HCT116 (cell line): ENCODE results near the gene ZNF543. TPM values are rescaled to one million over a fixed set of nuclear protein-coding genes. Genes with fewer than 3 reads are reported as not detected.

Source experiments
- ATAC-seq: fragments of 200-7000 bp; cut with Tn5 transposase; 2 replicates; pipeline ENCODE4 v1.9.1; 2020; ENCODE audit warnings: mild to moderate bottlenecking, moderate library complexity
- Bru-seq: library from RNA; stranded (reverse); fragments of 400-500 nt; gene quantifications from one replicate; lab custom pipeline; 2021; lab: Mats Ljungman, UMichigan
- BruChase-seq, 2 experiments: library from RNA; stranded (reverse); fragments of 400-500 nt; gene quantifications; one replicate each; lab custom pipeline; 2021; lab: Mats Ljungman, UMichigan
- BruUV-seq: library from RNA; stranded (reverse); fragments of 400-500 nt; replicated peaks from 2 replicates; lab custom pipeline; 2021; lab: Mats Ljungman, UMichigan
- CTCF ChIA-PET: fragments of 300-600 bp; sonication (Branson Sonifier 250); formaldehyde crosslinking; loops from one replicate; lab custom pipeline; 2021; ENCODE audit warnings: antibody characterized with exemption; lab: Charles Lee
- POLR2A ChIA-PET: fragments of 300-600, 350-600 bp; sonication (Branson Sonifier 250); formaldehyde crosslinking; loops from one replicate; lab custom pipeline; 2021; ENCODE audit warnings: antibody characterized with exemption; lab: Charles Lee
- RAD21 ChIA-PET, 2 experiments: fragments of 300-600 bp; sonication (Branson Sonifier 250); formaldehyde crosslinking; loops; one replicate each; lab custom pipeline; 2023; ENCODE audit warnings: low total read pairs in 2 of 2; ENCODE audit not compliant: uncharacterized antibody in 2 of 2, unreplicated experiment in 2 of 2, low non-redundant PET in 1 of 2; lab: Charles Lee
- DNase-seq: peaks from one replicate; pipeline ENCODE4 v3.0.0-alpha.2; 2010; ENCODE audit warnings: low read depth, low spot score
- H2AFZ ChIP-seq: fragments of 200-600 bp; shearing (Covaris generic), sonication (generic); 2 replicates; pipeline ENCODE4 v1.6.1; 2017; ENCODE audit warnings: low read depth, mixed run types, mixed read lengths, antibody characterized with exemption, low read length; ENCODE audit not compliant: poor library complexity, severe bottlenecking
- H3K27ac ChIP-seq: 2 replicates; pipeline ENCODE4 v1.5.1; 2012; ENCODE audit warnings: low read depth, low read length
- H3K27me3 ChIP-seq: fragments of 200-600 bp; sonication (generic); 2 replicates; pipeline ENCODE4 v1.6.1; 2016; ENCODE audit warnings: mixed run types, low read length, mixed read lengths; ENCODE audit not compliant: insufficient read depth
- H3K36me3 ChIP-seq, 2 experiments: fragments of 200-500 bp in 1 of 2; fragments of 200-600 bp in 1 of 2; sonication (Bioruptor generic) in 1 of 2; sonication (generic) in 1 of 2; 2 replicates each; pipeline versions ENCODE4 v1.5.1 to v1.6.1; 2014 to 2016; ENCODE audit warnings: low read length in 2 of 2, inconsistent platforms in 1 of 2, mixed read lengths in 1 of 2, mixed run types in 1 of 2; ENCODE audit not compliant: insufficient read depth in 2 of 2, control insufficient read depth in 1 of 2
- H3K4me1 ChIP-seq, 2 experiments: fragments of 200-600 bp in 1 of 2; sonication (generic) in 1 of 2; 2 replicates each; pipeline versions ENCODE4 v1.5.1 to v1.6.1; 2012 to 2017; ENCODE audit warnings: low read length in 2 of 2, inconsistent platforms in 1 of 2, mild to moderate bottlenecking in 1 of 2, mixed read lengths in 1 of 2, mixed run types in 1 of 2, moderate library complexity in 1 of 2; ENCODE audit not compliant: insufficient read depth in 2 of 2, control insufficient read depth in 1 of 2
- H3K4me2 ChIP-seq: fragments of 200-600 bp; sonication (generic); 2 replicates; pipeline ENCODE4 v1.6.1; 2017; ENCODE audit warnings: mixed run types, low read length, mixed read lengths
- H3K4me3 ChIP-seq, 2 experiments: fragments of 200-600 bp in 1 of 2; sonication (generic) in 1 of 2; replicated peaks in 1 of 2; 2 replicates each; pipeline ENCODE4 v1.5.1; 2011 to 2016; ENCODE audit warnings: low read length in 2 of 2, control low read depth in 1 of 2, low read depth in 1 of 2, mild to moderate bottlenecking in 1 of 2, mixed read lengths in 1 of 2, mixed run types in 1 of 2
- H3K79me2 ChIP-seq: fragments of 200-600 bp; sonication (generic); 2 replicates; pipeline ENCODE4 v1.6.1; 2017; ENCODE audit warnings: mild to moderate bottlenecking, mixed run types, low read length, moderate library complexity, mixed read lengths; ENCODE audit not compliant: insufficient read depth
- H3K9ac ChIP-seq: fragments of 200-600 bp; sonication (generic); 2 replicates; pipeline ENCODE4 v1.6.1; 2016; ENCODE audit warnings: low read length, mixed read lengths
- H3K9me2 ChIP-seq: fragments of 200-600 bp; sonication (generic), shearing (Covaris generic); 2 replicates; pipeline ENCODE4 v1.6.1; 2017; ENCODE audit warnings: mixed run types, mild to moderate bottlenecking, moderate library complexity; ENCODE audit not compliant: insufficient read depth
- H3K9me3 ChIP-seq, 2 experiments: fragments of 200-500 bp in 1 of 2; fragments of 200-600 bp in 1 of 2; sonication (Bioruptor generic) in 1 of 2; sonication (generic) in 1 of 2; 2 replicates each; pipeline ENCODE4 v1.6.1; 2014 to 2017; ENCODE audit warnings: low read length in 2 of 2, mixed read lengths in 2 of 2, inconsistent platforms in 1 of 2, low read depth in 1 of 2, mild to moderate bottlenecking in 1 of 2, mixed run types in 1 of 2, moderate library complexity in 1 of 2; ENCODE audit not compliant: control insufficient read depth in 1 of 2, insufficient read depth in 1 of 2
- H4K20me1 ChIP-seq: fragments of 200-600 bp; sonication (generic), shearing (Covaris generic); 2 replicates; pipeline ENCODE4 v1.6.1; 2017; ENCODE audit warnings: mixed run types, mild to moderate bottlenecking, moderate library complexity; ENCODE audit not compliant: insufficient read depth
- CEBPB ChIP-seq: IDR thresholded peaks from 2 replicates; pipeline ENCODE4 v1.6.1; 2012; ENCODE audit warnings: low read depth
- ELF1 ChIP-seq: IDR thresholded peaks from 2 replicates; pipeline ENCODE4 v1.6.1; 2012; ENCODE audit warnings: low read depth, borderline replicate concordance
- MAX ChIP-seq: IDR thresholded peaks from 2 replicates; pipeline ENCODE4 v1.6.1; 2012
- POLR2A ChIP-seq: IDR thresholded peaks from 2 replicates; pipeline ENCODE4 v1.7.0; 2011; ENCODE audit warnings: borderline replicate concordance; ENCODE audit not compliant: insufficient read depth, insufficient read length; ENCODE audit errors: extremely low read depth
- POLR2AphosphoS5 ChIP-seq: IDR thresholded peaks from 2 replicates; pipeline ENCODE4 v1.6.1; 2011; ENCODE audit warnings: mild to moderate bottlenecking, low read depth, low read length, moderate library complexity
- RAD21 ChIP-seq: IDR thresholded peaks from 2 replicates; pipeline ENCODE4 v1.6.1; 2012; ENCODE audit warnings: low read depth, mild to moderate bottlenecking
- SP1 ChIP-seq: IDR thresholded peaks from 2 replicates; pipeline ENCODE4 v1.6.1; 2012; ENCODE audit warnings: low read depth
- YY1 ChIP-seq: IDR thresholded peaks from 2 replicates; pipeline ENCODE4 v1.6.1; 2011; ENCODE audit warnings: low read length, low read depth, moderate library complexity, mild to moderate bottlenecking; ENCODE audit not compliant: insufficient replicate concordance; ENCODE audit errors: extremely low read depth
- ZFX ChIP-seq: fragments of 450-650 bp; IDR thresholded peaks from 2 replicates; pipeline ENCODE4 v1.6.1; 2017
- intact Hi-C: fragments of 100-400 bp; cut with micrococcal nuclease; formaldehyde crosslinking; loops from 2 replicates; pipeline ENCODE4 v1.10.0; 2022
- long read RNA-seq: library from polyadenylated mRNA; unstranded; transcript quantifications from one replicate; pipeline ENCODE4 v2.0.0, GENCODE V29; 2021; ENCODE audit not compliant: unreplicated experiment
- polyA plus RNA-seq: library from polyadenylated mRNA; unstranded; fragments of >200 nt; gene quantifications from 2 replicates; pipeline ENCODE4 v1.2.1, GENCODE V29; 2012; ENCODE audit warnings: missing spikeins
- total RNA-seq: library from RNA; stranded (reverse); gene quantifications from one replicate; pipeline ENCODE4 v1.2.1, GENCODE V29; 2021; ENCODE audit not compliant: unreplicated experiment

Gene ZNF543
- 7.6 TPM for total RNA-seq
- polyA plus RNA-seq: 1.8 and 2.1 TPM in 2 replicates
- percentile 77 among the genes with signal in this experiment for Bru-seq, nascent RNA
- BruChase-seq, experiment 1, labeled RNA remaining after a 6-hour chase: percentile 91 among the genes with signal in this experiment
- percentile 87 among the genes with signal in this experiment for BruChase-seq, experiment 2, labeled RNA remaining after a 2-hour chase
- long read RNA-seq, transcript ZNF543-201 (4 exons, 3,659 nt): major isoform, 6 of 6 reads
- long read RNA-seq, partial matches to known transcripts: 0 of 6 reads
- long read RNA-seq, other reads (novel, unspliced or antisense): 0 of 6 reads

DNA sequence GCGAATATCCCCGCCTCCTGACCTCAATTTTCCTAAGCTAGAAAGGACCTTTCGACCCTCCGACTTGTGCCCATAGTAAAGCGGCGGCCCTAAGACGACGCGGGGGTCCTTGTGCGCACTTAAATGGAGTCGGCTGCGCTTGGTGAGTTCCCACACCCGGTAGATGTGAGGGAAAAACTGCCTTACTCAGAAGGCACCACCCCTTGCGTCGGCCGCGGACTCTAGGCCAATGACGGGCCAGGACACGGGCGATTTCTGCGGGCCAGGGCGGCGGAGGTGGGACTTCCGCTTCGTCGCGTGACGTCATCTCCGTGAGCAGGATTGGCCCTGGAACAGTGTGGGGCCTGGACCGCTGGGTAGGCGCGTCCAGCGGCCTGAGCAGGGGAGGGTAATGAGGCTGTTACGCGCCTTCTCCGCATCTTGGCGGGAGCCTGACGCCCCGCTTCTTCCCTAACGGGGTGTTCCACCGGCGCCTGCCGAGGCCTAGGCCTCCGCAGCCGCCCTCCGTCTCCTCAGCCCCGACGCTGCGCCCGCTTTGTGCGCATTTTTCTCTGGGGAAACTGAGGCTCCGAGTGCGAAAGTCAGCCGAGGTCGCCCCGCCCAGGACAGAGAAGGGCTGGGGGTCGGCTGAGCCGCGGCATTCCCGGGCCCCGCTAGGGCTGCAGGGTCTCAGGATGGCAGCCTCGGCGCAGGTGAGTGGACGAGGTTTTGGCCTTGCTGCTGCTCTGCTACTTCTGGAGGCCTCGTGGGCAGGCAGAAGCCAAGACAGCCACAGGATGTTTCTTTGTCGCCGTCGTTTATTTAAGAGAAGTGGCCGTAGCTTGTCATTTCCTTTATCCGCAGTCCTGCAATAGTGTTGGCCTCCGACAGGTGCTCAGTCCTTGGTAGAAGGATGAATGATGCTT is at the start of gene ZNF543:
ZNF543 (plus strand) TSS at position 293 of the 905 bp plus-strand sequence; CDS start at position 675, 382 bp downstream.
- ATAC-seq (peak; percentile 99), DNase-seq (peak; percentile 92)
- H3K4me2 ChIP-seq: peak within 1 kb of the TSS; percentile 89
- peak; percentile 92 for TF ChIP-seq ZFX
- TF ChIP-seq SP1: peak; percentile 55
- 0 out of 2 replicates have a peak, but pooled peaks have one; percentile 30 for TF ChIP-seq ELF1
- TF ChIP-seq RAD21: no peak
- TF ChIP-seq POLR2AphosphoS5: peak; percentile 86
- peak; percentile 53 for TF ChIP-seq POLR2A
- no peak for TF ChIP-seq CEBPB
- peak; percentile 52 for TF ChIP-seq MAX
- TF ChIP-seq YY1: no peak
- H3K79me2 ChIP-seq: peaks cover 25% of the 10 kb centered on the region
- H3K4me1 ChIP-seq: peaks cover 9 to 13% of the 10 kb centered on the region in 2 experiments
- TSS peak; percentile 60 for BruUV-seq
- no peaks in the 10 kb centered on the region for H3K27me3 ChIP-seq
- peak within 1 kb of the TSS; percentile 83 for H3K9ac ChIP-seq
- ChIA-PET CTCF (interaction anchor here (1.1 kb wide), 1 partner anchor 1194 kb away, joined by 3 read pairs; no protein-coding TSS in a partner anchor), POLR2A (interaction anchor here (1.1 to 1.7 kb wide), 2 partner anchors 12 to 18 kb away, joined by 3 to 4 read pairs; no protein-coding TSS in a partner anchor), RAD21 (no interaction called here)
- no peaks in the 10 kb centered on the region for H4K20me1 ChIP-seq
- peak within 1 kb of the TSS; percentile 78 for H3K27ac ChIP-seq
- H2AFZ ChIP-seq: peak within 1 kb of the TSS; percentile 49
- intact Hi-C loops: loop anchor here (1.0 kb wide), 1 partner anchor 41 kb away; no protein-coding TSS in a partner anchor
- H3K9me2 ChIP-seq: no peaks in the 10 kb centered on the region
- H3K36me3 ChIP-seq: peaks cover 10 to 13% of the 10 kb centered on the region in 2 experiments; a peak in 2 of 4 replicates
- H3K4me3 ChIP-seq: peak within 1 kb of the TSS; percentile 75 to 80
- H3K9me3 ChIP-seq: no peaks in the 10 kb centered on the region
